CD4-positive, alpha-beta T cell treated with Interleukin-1 beta for 1 hour (primary cell): ENCODE results near the gene DMBT1.

Source experiments
- DNase-seq, 2 donors: peaks; one replicate each; pipeline ENCODE4 v3.0.0-alpha.2; 2020 to 2022

Gene DMBT1

DNA sequence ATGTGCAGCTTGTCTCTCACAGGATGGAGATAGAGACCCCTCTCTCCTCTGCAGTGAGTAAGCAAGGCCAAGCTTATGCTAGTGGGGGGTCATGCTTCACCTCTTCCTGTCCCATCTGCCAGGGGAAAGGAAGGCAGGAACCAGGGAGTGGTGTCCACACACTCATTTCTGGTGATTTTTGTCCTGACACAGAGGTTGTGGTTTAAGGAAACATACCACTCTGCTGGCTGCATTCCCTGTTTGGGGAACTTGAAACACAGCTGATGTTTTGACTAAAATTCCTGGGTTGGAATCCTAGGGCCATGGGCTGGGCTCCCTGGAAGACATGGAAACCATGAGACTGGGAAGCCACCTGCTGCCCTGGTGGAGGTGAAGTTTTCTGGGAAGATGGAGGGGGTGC, 117.7 kb downstream of the DMBT1 start:
- DNase-seq, result no peak

- no peak for DNase-seq
These were observed 122.0 kb downstream of the DMBT1 start for GRCh38 chr10:122682522-122682921.

DNA sequence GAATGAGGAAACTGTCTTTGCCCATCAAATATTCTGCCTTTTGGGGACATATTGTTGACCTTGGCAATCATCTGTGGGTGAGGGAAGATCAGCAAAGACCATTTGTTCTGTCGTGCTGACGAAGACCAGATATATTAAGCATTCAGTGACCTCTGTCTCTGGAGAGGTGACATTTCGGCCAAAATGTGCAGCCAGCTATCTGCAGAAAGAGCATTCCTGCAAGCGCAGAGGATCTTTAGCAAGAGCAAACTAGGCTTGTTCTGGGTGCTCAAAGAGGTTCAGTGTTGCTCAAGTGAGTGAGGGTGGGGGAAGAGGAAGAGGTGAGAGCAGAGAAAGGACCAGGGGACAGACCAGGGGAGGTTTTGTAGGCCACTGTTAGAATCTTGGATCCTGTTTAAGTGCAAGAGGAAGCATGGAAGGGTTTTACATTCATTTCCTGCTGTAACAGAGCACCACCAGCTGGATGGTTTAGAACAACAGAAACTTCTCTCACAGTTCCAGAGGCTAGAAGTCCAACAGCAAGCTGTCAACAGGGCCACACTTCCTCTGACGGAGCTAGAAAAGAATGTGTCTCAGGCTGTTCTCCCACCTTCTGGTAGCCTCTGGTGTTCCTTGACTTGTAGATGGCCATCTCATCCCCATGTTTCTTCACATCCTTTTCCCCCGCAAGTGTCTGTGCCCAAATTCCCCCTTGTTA, 127.9 kb downstream of the DMBT1 start:
- DNase-seq, result no peak

- DNase-seq, result no peak
These were observed 128.7 kb downstream of the DMBT1 start for GRCh38 chr10:122689146-122689820.

DNA sequence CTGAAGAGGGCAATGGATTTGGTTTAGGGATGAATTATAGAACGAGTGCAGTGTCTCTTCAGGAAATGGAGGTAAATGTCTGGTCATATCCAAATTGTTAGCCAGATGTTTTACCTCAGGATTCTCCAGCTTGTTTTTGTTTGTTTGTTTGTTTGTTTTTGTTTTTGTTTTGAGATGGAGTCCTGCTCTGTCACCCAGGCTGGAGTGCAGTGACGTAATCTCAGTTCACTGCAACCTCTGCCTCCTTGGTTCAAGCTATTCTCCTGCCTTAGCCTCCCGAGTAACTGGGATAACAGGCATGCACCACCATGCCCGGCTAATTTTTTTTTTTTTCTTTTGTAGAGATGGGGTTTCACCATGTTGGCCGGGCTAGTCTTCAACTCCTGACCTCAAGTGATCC, 132.2 kb downstream of the DMBT1 start:
- no peak for DNase-seq
